Neural cell (in vitro differentiated cells): Measurements from ENCODE around the gene MSGN1. TPM values are rescaled to one million over a fixed set of nuclear protein-coding genes. Genes with fewer than 3 reads are reported as not detected.

Source experiments
- H2AFZ ChIP-seq: fragments of 200-600, 300-800 bp; sonication (generic), shearing (Covaris generic); 2 replicates; pipeline ENCODE4 v1.6.0; 2014; ENCODE audit warnings: low read depth, mild to moderate bottlenecking, antibody characterized with exemption, low read length, moderate library complexity
- H3F3A ChIP-seq: fragments of 200-600 bp; shearing (Covaris generic); 2 replicates; pipeline ENCODE4 v1.6.1; 2016; ENCODE audit warnings: mild to moderate bottlenecking, moderate library complexity, mixed read lengths, antibody characterized with exemption, low read length; ENCODE audit not compliant: insufficient read depth, poor library complexity, severe bottlenecking
- H3K27ac ChIP-seq: fragments of 200-600, 300-800 bp; sonication (generic), shearing (Covaris generic); 2 replicates; pipeline ENCODE4 v1.5.1; 2014; ENCODE audit warnings: mild to moderate bottlenecking, low read length, moderate library complexity
- H3K27me3 ChIP-seq: fragments of 300-800, 200-600 bp; sonication (generic), shearing (Covaris generic); 2 replicates; pipeline ENCODE4 v1.6.0; 2014; ENCODE audit warnings: mild to moderate bottlenecking, low read depth, low read length, moderate library complexity; ENCODE audit not compliant: insufficient read depth
- H3K36me3 ChIP-seq: fragments of 300-800, 200-600 bp; sonication (generic), shearing (Covaris generic); 2 replicates; pipeline ENCODE4 v1.5.1; 2014; ENCODE audit warnings: mild to moderate bottlenecking, antibody characterized with exemption, low read length, moderate library complexity; ENCODE audit not compliant: insufficient read depth
- H3K4me2 ChIP-seq: fragments of 300-800, 200-600 bp; sonication (generic), shearing (Covaris generic); 2 replicates; pipeline ENCODE4 v1.6.0; 2014; ENCODE audit warnings: mild to moderate bottlenecking, low read length
- H3K4me3 ChIP-seq: fragments of 300-800, 200-600 bp; sonication (generic), shearing (Covaris generic); 2 replicates; pipeline ENCODE4 v1.5.1; 2014; ENCODE audit warnings: mild to moderate bottlenecking, low read length, moderate library complexity
- H3K79me2 ChIP-seq: fragments of 200-600 bp; shearing (Covaris generic); replicated peaks from 2 replicates; pipeline ENCODE4 v1.6.0; 2014; ENCODE audit warnings: mild to moderate bottlenecking, low read length, moderate library complexity; ENCODE audit not compliant: insufficient read depth
- H3K9ac ChIP-seq: fragments of 300-800, 200-600 bp; sonication (generic), shearing (Covaris generic); 2 replicates; pipeline ENCODE4 v1.6.1; 2016; ENCODE audit warnings: mild to moderate bottlenecking, low read length, mixed read lengths
- H3K9me2 ChIP-seq: fragments of 200-600 bp; shearing (Covaris generic); 2 replicates; pipeline ENCODE4 v1.6.1; 2016; ENCODE audit warnings: mild to moderate bottlenecking, low read length, mixed read lengths; ENCODE audit not compliant: insufficient read depth
- H3K9me3 ChIP-seq: fragments of 200-600, 300-800 bp; sonication (generic), shearing (Covaris generic); 2 replicates; pipeline ENCODE4 v1.6.1; 2016; ENCODE audit warnings: mild to moderate bottlenecking, mixed run types, low read length, moderate library complexity, mixed read lengths
- H4K20me1 ChIP-seq: fragments of 200-600 bp; shearing (Covaris generic); 2 replicates; pipeline ENCODE4 v1.6.1; 2016; ENCODE audit warnings: mild to moderate bottlenecking, mixed run types; ENCODE audit not compliant: insufficient read depth
- EP300 ChIP-seq: fragments of 450-650 bp; conservative IDR thresholded peaks from 2 replicates; pipeline ENCODE4 v1.6.1; 2014; ENCODE audit warnings: antibody characterized with exemption, mild to moderate bottlenecking, moderate library complexity; ENCODE audit not compliant: poor library complexity, severe bottlenecking
- EZH2 ChIP-seq: fragments of 200-600, 300-800 bp; shearing (Covaris generic), sonication (generic); IDR thresholded peaks from 2 replicates; pipeline ENCODE4 v1.6.1; 2014; ENCODE audit warnings: antibody characterized with exemption, low read length, borderline replicate concordance, mild to moderate bottlenecking; ENCODE audit not compliant: insufficient read depth, poor library complexity, severe bottlenecking
- MXI1 ChIP-seq: fragments of 450-650 bp; conservative IDR thresholded peaks from 2 replicates; pipeline ENCODE4 v1.6.1; 2014; ENCODE audit warnings: antibody characterized with exemption, mild to moderate bottlenecking; ENCODE audit not compliant: poor library complexity, severe bottlenecking
- POLR2AphosphoS5 ChIP-seq: IDR thresholded peaks from 2 replicates; pipeline ENCODE4 v1.6.1; 2012
- RAD21 ChIP-seq: fragments of 450-650 bp; conservative IDR thresholded peaks from 2 replicates; pipeline ENCODE4 v1.6.1; 2014; ENCODE audit warnings: antibody characterized with exemption, mild to moderate bottlenecking, moderate library complexity
- SMC3 ChIP-seq: fragments of 450-650 bp; conservative IDR thresholded peaks from 2 replicates; pipeline ENCODE4 v1.6.1; 2014; ENCODE audit warnings: antibody characterized with exemption, mild to moderate bottlenecking, moderate library complexity; ENCODE audit not compliant: poor library complexity
- TAF1 ChIP-seq: IDR thresholded peaks from 2 replicates; pipeline ENCODE4 v1.6.1; 2012; ENCODE audit warnings: low read depth
- polyA plus RNA-seq: library from polyadenylated mRNA; depleted of rRNA; stranded (reverse); fragments of >200 nt; gene quantifications from 2 replicates; pipeline ENCODE4 v1.2.3, GENCODE V29; 2014
- TF ChIP-seq, protein P1 (sequence below): IDR thresholded peaks from 2 replicates; pipeline ENCODE4 v1.6.1; 2012; ENCODE audit warnings: borderline replicate concordance
- TF ChIP-seq, protein P2 (sequence below): fragments of 450-650 bp; IDR thresholded peaks from 2 replicates; pipeline ENCODE4 v1.5.1; 2014; ENCODE audit warnings: antibody characterized with exemption, mild to moderate bottlenecking, moderate library complexity; ENCODE audit not compliant: poor library complexity, severe bottlenecking

The MSGN1 gene
- polyA plus RNA-seq, 1 donor from 2014 or later = not detected

DNA sequence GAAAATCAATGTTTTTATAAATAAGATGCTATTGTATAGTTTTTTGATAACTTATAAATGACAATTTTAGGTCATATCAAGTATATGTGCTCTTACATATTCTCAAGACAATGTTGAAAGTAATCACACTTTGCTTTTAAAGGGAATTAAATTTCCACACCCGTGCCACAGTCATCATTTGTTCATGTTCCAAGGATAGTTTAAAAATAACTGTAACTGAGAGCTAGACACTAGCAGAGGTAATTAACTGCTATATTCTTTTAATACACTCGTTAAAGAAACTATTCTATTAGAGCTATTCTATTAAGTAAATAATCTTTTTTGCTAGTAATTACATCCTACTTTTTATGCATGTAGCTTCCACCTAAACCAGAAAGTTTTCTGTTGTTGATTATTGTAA lies 44.3 kb upstream of the MSGN1 start:
- no peak overlapping the region for H3K9ac ChIP-seq
- H3K9me2 ChIP-seq = no peaks in the 10 kb centered on the region
- H2AFZ ChIP-seq = no peak overlapping the region
- no peaks in the 10 kb centered on the region for H3F3A ChIP-seq
- H3K4me2 ChIP-seq = no peak overlapping the region
- H3K9me3 ChIP-seq = no peaks in the 10 kb centered on the region
- H3K4me3 ChIP-seq = no peak overlapping the region
- no peaks in the 10 kb centered on the region for H3K36me3 ChIP-seq
- no peaks in the 10 kb centered on the region for H3K27me3 ChIP-seq
- H3K27ac ChIP-seq = no peak overlapping the region
- no peaks in the 10 kb centered on the region for H3K79me2 ChIP-seq
- no peaks in the 10 kb centered on the region for H4K20me1 ChIP-seq
- TF ChIP-seq, protein P1, sequence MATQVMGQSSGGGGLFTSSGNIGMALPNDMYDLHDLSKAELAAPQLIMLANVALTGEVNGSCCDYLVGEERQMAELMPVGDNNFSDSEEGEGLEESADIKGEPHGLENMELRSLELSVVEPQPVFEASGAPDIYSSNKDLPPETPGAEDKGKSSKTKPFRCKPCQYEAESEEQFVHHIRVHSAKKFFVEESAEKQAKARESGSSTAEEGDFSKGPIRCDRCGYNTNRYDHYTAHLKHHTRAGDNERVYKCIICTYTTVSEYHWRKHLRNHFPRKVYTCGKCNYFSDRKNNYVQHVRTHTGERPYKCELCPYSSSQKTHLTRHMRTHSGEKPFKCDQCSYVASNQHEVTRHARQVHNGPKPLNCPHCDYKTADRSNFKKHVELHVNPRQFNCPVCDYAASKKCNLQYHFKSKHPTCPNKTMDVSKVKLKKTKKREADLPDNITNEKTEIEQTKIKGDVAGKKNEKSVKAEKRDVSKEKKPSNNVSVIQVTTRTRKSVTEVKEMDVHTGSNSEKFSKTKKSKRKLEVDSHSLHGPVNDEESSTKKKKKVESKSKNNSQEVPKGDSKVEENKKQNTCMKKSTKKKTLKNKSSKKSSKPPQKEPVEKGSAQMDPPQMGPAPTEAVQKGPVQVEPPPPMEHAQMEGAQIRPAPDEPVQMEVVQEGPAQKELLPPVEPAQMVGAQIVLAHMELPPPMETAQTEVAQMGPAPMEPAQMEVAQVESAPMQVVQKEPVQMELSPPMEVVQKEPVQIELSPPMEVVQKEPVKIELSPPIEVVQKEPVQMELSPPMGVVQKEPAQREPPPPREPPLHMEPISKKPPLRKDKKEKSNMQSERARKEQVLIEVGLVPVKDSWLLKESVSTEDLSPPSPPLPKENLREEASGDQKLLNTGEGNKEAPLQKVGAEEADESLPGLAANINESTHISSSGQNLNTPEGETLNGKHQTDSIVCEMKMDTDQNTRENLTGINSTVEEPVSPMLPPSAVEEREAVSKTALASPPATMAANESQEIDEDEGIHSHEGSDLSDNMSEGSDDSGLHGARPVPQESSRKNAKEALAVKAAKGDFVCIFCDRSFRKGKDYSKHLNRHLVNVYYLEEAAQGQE = no peak
- TF ChIP-seq TAF1 (no peak), MXI1 (no peak), POLR2AphosphoS5 (no peak), EP300 (no peak), SMC3 (no peak), EZH2 (no peak), RAD21 (no peak)
- TF ChIP-seq, protein P2, sequence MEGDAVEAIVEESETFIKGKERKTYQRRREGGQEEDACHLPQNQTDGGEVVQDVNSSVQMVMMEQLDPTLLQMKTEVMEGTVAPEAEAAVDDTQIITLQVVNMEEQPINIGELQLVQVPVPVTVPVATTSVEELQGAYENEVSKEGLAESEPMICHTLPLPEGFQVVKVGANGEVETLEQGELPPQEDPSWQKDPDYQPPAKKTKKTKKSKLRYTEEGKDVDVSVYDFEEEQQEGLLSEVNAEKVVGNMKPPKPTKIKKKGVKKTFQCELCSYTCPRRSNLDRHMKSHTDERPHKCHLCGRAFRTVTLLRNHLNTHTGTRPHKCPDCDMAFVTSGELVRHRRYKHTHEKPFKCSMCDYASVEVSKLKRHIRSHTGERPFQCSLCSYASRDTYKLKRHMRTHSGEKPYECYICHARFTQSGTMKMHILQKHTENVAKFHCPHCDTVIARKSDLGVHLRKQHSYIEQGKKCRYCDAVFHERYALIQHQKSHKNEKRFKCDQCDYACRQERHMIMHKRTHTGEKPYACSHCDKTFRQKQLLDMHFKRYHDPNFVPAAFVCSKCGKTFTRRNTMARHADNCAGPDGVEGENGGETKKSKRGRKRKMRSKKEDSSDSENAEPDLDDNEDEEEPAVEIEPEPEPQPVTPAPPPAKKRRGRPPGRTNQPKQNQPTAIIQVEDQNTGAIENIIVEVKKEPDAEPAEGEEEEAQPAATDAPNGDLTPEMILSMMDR = no peak

DNA sequence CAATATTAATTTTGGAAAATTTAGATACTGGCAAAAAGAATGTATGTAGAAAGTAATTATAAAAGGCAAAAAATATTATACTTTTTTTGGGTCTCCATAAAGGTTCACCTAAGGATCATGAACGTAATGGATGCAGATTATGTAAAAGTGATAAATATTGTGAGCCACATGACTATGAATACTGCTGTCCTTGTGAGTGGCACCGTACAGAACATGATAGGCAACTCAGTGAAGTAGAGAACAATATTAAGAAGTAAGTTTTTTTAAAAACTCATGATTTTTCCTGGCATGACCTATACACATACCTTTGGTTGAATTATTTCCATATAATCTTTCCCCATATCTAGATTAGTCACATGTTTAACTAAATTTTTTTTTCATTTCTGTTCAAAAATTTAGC lies 43.7 kb upstream of the MSGN1 start:
- Histone ChIP-seq H3K27ac (no peak overlapping the region), H3K27me3 (no peaks in the 10 kb centered on the region), H2AFZ (no peak overlapping the region), H3K79me2 (no peaks in the 10 kb centered on the region), H3K9ac (no peak overlapping the region), H3K9me2 (no peaks in the 10 kb centered on the region), H3K36me3 (no peaks in the 10 kb centered on the region), H3K9me3 (no peaks in the 10 kb centered on the region), H3K4me2 (no peak overlapping the region), H4K20me1 (no peaks in the 10 kb centered on the region), H3K4me3 (no peak overlapping the region), H3F3A (no peaks in the 10 kb centered on the region)
- TF ChIP-seq RAD21 (no peak), POLR2AphosphoS5 (no peak), MXI1 (no peak), EZH2 (no peak), SMC3 (no peak), TAF1 (no peak), EP300 (no peak)
- TF ChIP-seq, protein P2 = no peak
- TF ChIP-seq, protein P1 = no peak
